ENCODE measurements around the gene ADGRE1.

The ADGRE1 gene

DNA sequence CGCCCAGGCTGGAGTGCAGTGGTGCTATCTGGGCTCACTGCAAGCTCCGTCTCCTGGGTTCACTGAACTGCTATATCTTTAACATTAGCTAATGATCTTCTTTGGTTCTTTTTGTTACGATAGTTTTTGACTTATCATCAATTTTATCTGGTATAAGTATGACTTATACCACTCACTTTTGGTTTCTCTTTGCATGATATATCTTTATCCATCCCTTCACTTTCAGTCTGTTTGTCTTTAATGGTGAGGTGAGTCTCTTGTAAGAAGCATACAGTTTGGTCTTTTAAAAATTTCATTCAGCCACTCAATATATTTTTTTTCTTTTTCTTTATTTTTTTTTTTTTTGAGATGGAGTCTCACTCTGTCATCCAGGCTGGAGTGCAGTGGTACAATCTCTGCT is 58.4 kb downstream of the ADGRE1 start:
- no peaks in the 10 kb centered on the region for H3F3A ChIP-seq (ENCODE audit: insufficient read depth)
- no peak overlapping the region for H3K4me2 ChIP-seq (ENCODE audit: low read depth, low read length, poor library complexity, severe bottlenecking)
- no peaks in the 10 kb centered on the region for H3K27me3 ChIP-seq (ENCODE audit: low read length)
- H3K4me3 ChIP-seq (ENCODE audit: insufficient read depth, low read length, poor library complexity, severe bottlenecking) = no peak overlapping the region
- H2AFZ ChIP-seq (ENCODE audit: low read depth, low read length, severe bottlenecking) = no peak overlapping the region
- no peaks in the 10 kb centered on the region for H3K79me2 ChIP-seq (ENCODE audit: insufficient read depth, low read length)
- TF ChIP-seq EZH2phosphoT487 (conservative IDR thresholded peaks at IDR 0.05; ENCODE audit: low read length) = no peak
- TF ChIP-seq, protein P1, sequence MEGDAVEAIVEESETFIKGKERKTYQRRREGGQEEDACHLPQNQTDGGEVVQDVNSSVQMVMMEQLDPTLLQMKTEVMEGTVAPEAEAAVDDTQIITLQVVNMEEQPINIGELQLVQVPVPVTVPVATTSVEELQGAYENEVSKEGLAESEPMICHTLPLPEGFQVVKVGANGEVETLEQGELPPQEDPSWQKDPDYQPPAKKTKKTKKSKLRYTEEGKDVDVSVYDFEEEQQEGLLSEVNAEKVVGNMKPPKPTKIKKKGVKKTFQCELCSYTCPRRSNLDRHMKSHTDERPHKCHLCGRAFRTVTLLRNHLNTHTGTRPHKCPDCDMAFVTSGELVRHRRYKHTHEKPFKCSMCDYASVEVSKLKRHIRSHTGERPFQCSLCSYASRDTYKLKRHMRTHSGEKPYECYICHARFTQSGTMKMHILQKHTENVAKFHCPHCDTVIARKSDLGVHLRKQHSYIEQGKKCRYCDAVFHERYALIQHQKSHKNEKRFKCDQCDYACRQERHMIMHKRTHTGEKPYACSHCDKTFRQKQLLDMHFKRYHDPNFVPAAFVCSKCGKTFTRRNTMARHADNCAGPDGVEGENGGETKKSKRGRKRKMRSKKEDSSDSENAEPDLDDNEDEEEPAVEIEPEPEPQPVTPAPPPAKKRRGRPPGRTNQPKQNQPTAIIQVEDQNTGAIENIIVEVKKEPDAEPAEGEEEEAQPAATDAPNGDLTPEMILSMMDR (IDR thresholded peaks at IDR 0.05; ENCODE audit: insufficient read depth, low read length, poor library complexity, severe bottlenecking) = no peak
- no peaks in the 10 kb centered on the region for H3K9me3 ChIP-seq (ENCODE audit: insufficient read depth, low read length)
- no peaks in the 10 kb centered on the region for H4K20me1 ChIP-seq (ENCODE audit: low read depth, low read length)
- no peak overlapping the region for H3K9ac ChIP-seq (ENCODE audit: low read length)
- no peak overlapping the region for H3K27ac ChIP-seq (ENCODE audit: low read depth, low read length)
- no peaks in the 10 kb centered on the region for H3K36me3 ChIP-seq (ENCODE audit: low read length)
- no peaks in the 10 kb centered on the region for H3K9me2 ChIP-seq (replicated peaks; ENCODE audit: insufficient read depth, low read length)

DNA sequence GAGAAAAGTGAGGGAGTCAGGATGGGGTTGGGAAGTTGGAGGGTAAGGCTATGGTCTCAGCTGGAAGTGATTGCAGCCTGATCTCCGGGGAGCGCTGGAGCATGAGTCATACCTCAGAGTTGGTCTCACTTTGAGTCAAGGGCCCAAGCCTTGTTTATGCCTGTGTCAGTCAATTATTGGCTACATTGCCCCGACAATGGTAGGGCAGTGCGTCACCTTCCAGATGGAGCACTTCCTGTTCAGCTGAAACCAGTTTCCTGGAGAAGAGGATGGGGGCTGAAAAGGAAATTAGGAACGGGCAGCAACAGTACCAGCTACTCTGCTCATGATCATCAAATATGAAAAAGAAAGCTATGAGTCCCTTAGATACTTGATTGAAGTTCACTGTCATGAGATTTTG is 60.4 kb downstream of the ADGRE1 start:
- H3K4me2 ChIP-seq (ENCODE audit: low read depth, low read length, poor library complexity, severe bottlenecking) = no peak overlapping the region

DNA sequence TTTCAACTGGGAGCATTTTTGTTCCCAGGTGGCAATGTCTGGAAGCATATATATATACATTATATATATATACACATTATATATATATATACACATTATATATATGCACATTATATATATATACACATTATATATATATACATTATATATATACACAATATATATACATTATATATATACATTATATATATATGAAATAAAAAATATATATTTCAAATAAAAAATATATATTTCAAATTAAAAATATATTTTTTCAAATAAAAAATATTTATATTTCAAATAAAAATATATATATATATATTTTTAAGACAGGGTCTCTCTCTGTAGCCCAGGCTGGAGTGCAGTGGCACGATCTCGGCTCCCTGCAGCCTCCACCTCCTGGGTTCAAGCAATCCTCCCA is 61.5 kb downstream of the ADGRE1 start:
- Histone ChIP-seq H4K20me1 (ENCODE audit: low read depth, low read length) (no peaks in the 10 kb centered on the region), H3K9me2 (replicated peaks; ENCODE audit: insufficient read depth, low read length) (no peaks in the 10 kb centered on the region), H3K9me3 (ENCODE audit: insufficient read depth, low read length) (no peaks in the 10 kb centered on the region), H3K9ac (ENCODE audit: low read length) (no peak overlapping the region), H3K79me2 (ENCODE audit: insufficient read depth, low read length) (no peaks in the 10 kb centered on the region), H2AFZ (ENCODE audit: low read depth, low read length, severe bottlenecking) (no peak overlapping the region), H3K36me3 (ENCODE audit: low read length) (no peaks in the 10 kb centered on the region), H3K4me2 (ENCODE audit: low read depth, low read length, poor library complexity, severe bottlenecking) (no peak overlapping the region), H3K4me3 (ENCODE audit: insufficient read depth, low read length, poor library complexity, severe bottlenecking) (no peak overlapping the region), H3F3A (ENCODE audit: insufficient read depth) (no peaks in the 10 kb centered on the region), H3K27me3 (ENCODE audit: low read length) (no peaks in the 10 kb centered on the region), H3K27ac (ENCODE audit: low read depth, low read length) (no peak overlapping the region)
- TF ChIP-seq, protein P1 (IDR thresholded peaks at IDR 0.05; ENCODE audit: insufficient read depth, low read length, poor library complexity, severe bottlenecking) = no peak
- TF ChIP-seq EZH2phosphoT487 (conservative IDR thresholded peaks at IDR 0.05; ENCODE audit: low read length) = no peak

More for the DNA sequence above, 60.4 kb downstream of the ADGRE1 start:
- Histone ChIP-seq H3K9me2 (replicated peaks; ENCODE audit: insufficient read depth, low read length) (no peaks in the 10 kb centered on the region), H4K20me1 (ENCODE audit: low read depth, low read length) (no peaks in the 10 kb centered on the region), H3K4me3 (ENCODE audit: insufficient read depth, low read length, poor library complexity, severe bottlenecking) (no peak overlapping the region), H2AFZ (ENCODE audit: low read depth, low read length, severe bottlenecking) (no peak overlapping the region), H3K36me3 (ENCODE audit: low read length) (no peaks in the 10 kb centered on the region), H3K9me3 (ENCODE audit: insufficient read depth, low read length) (no peaks in the 10 kb centered on the region), H3K27ac (ENCODE audit: low read depth, low read length) (no peak overlapping the region), H3K27me3 (ENCODE audit: low read length) (no peaks in the 10 kb centered on the region), H3F3A (ENCODE audit: insufficient read depth) (no peaks in the 10 kb centered on the region), H3K9ac (ENCODE audit: low read length) (no peak overlapping the region), H3K79me2 (ENCODE audit: insufficient read depth, low read length) (no peaks in the 10 kb centered on the region)
- no peak for TF ChIP-seq EZH2phosphoT487 (conservative IDR thresholded peaks at IDR 0.05; ENCODE audit: low read length)
- TF ChIP-seq, protein P1 (IDR thresholded peaks at IDR 0.05; ENCODE audit: insufficient read depth, low read length, poor library complexity, severe bottlenecking) = no peak
